ENCODE results near the gene XAF1. TPM values are rescaled to one million over a fixed set of nuclear protein-coding genes. Genes with fewer than 3 reads are reported as not detected.

Gene XAF1
- total and polyA plus RNA-seq, 10 of the 15 experiments (the other 5 are each of a cell fraction or from before 2014, with no cell fraction given): 16.3 to 59.1 (median 44.6) TPM

GRCh38 chr17:6755281-6755680 is 565 bp upstream of the XAF1 start:
- BruUV-seq (replicated peaks): TSS peak; percentile 75
- POLR2A ChIA-PET: interaction anchor here (1.3 to 1.4 kb wide), 2 partner anchors 16 to 280 kb away, joined by 3 read pairs; partner anchors contain the start of gene SLC16A13
- intact Hi-C loops (cut with micrococcal nuclease; ENCODE audit: unreplicated experiment) (loop anchor here (10.0 kb wide), 2 partner anchors 90 to 260 kb away; partner anchors contain the start of gene RNASEK), in situ Hi-C loops (cut with MboI) (no loop called here)
- Histone ChIP-seq H3K36me3 (ENCODE audit: control insufficient read depth in 2 of 2, insufficient read depth in 2 of 2, low read length in 1 of 2) (peaks cover 4 to 17% of the 10 kb centered on the region in 2 experiments; a peak in 3 of 4 replicates), H4K20me1 (ENCODE audit: control insufficient read depth, insufficient read depth) (no peaks in the 10 kb centered on the region), H3K4me2 (ENCODE audit: control insufficient read depth, insufficient read depth) (peak overlapping the region; percentile 69), H3K9ac (ENCODE audit: control insufficient read depth, insufficient read depth, low read length) (peak overlapping the region; percentile 95), H3K4me3 (peak overlapping the region; percentile 95), H3K79me2 (ENCODE audit: control insufficient read depth, insufficient read depth, low read length) (peaks cover 29% of the 10 kb centered on the region), H3K27me3 (replicated peaks in 1 of 2; ENCODE audit: control insufficient read depth in 2 of 2, insufficient read depth in 2 of 2, low read length in 1 of 2) (no peaks in the 10 kb centered on the region), H3K27ac (ENCODE audit: control insufficient read depth, insufficient read depth) (peak overlapping the region; percentile 97), H2AFZ (ENCODE audit: control insufficient read depth, low read depth, low read length) (peak overlapping the region; percentile 84), H3K9me3 (replicated peaks; ENCODE audit: control insufficient read depth, insufficient read depth, low read length) (no peaks in the 10 kb centered on the region; the same call in 2 of the 3 replicates), H3K4me1 (ENCODE audit: control insufficient read depth, insufficient read depth, low read length) (peaks cover 15% of the 10 kb centered on the region)
- DNase-seq (ENCODE audit: low read depth, low spot score) (no peak), ATAC-seq (no peak), FAIRE-seq (no peak)
- CTCF ChIA-PET: interaction anchor here (0.6 to 1.1 kb wide), 4 partner anchors 91 to 260 kb away, joined by 3 to 4 read pairs (median 3); no protein-coding TSS in a partner anchor
- RAD21 ChIA-PET (ENCODE audit: unreplicated experiment): interaction anchor here (0.9 kb wide), 1 partner anchor 86 kb away, joined by 3 read pairs; no protein-coding TSS in a partner anchor
- SMC1A ChIA-PET (ENCODE audit: uncharacterized antibody, unreplicated experiment): no interaction called here
- whole genome bisulfite sequencing (ENCODE audit: insufficient coverage, insufficient replicate concordance, low lambda C conversion rate, missing lambda C conversion rate): 89% methylated on average over 5 of the region's 5 CpGs
- TF ChIP-seq ESRRA (IDR thresholded peaks at IDR 0.05; ENCODE audit: low read length): no peak
- no peak for TF ChIP-seq BCL3 (IDR thresholded peaks at IDR 0.05; ENCODE audit: borderline replicate concordance, insufficient read depth, low read depth, low read length, poor library complexity, severe bottlenecking)
- TF ChIP-seq E2F8 (IDR thresholded peaks at IDR 0.05; ENCODE audit: low read depth, partially characterized antibody): no peak
- no peak for TF ChIP-seq PRDM15 (CRISPR knock-in tag; IDR thresholded peaks at IDR 0.05)
- no peak for TF ChIP-seq HSF1 (IDR thresholded peaks at IDR 0.05; ENCODE audit: low read depth, low read length)
- no peak for TF ChIP-seq SMARCA5 (IDR thresholded peaks at IDR 0.05)
- TF ChIP-seq HDAC6 (IDR thresholded peaks at IDR 0.05; ENCODE audit: unreplicated experiment): no peak
- TF ChIP-seq PAX8 (IDR thresholded peaks at IDR 0.05): no peak
- TF ChIP-seq FOS (IDR thresholded peaks at IDR 0.05; ENCODE audit: borderline replicate concordance, extremely low read depth, insufficient read length): no peak
- no peak for TF ChIP-seq FOXK2 (IDR thresholded peaks at IDR 0.05)
- no peak for TF ChIP-seq BACH1 (IDR thresholded peaks at IDR 0.05; ENCODE audit: borderline replicate concordance)
- TF ChIP-seq MEF2B (IDR thresholded peaks at IDR 0.05; ENCODE audit: partially characterized antibody, poor library complexity, severe bottlenecking): no peak
- TF ChIP-seq ASH2L (IDR thresholded peaks at IDR 0.05; ENCODE audit: borderline replicate concordance, low read depth): no peak
- TF ChIP-seq ATF3 (IDR thresholded peaks at IDR 0.05; ENCODE audit: borderline replicate concordance, extremely low read depth, low read depth, low read length): no peak
